AG04450 (cell line): ENCODE data around the gene GH1. TPM values are rescaled to one million over a fixed set of nuclear protein-coding genes. Genes with fewer than 3 reads are reported as not detected.
"Not testable (repeated sequence)": the region's sequence is repeated elsewhere in the genome, so short reads cannot be mapped to it uniquely, and the experiment has no call there.

Experiments used
- CTCF ChIA-PET: fragments of 300-600, 350-600 bp; formaldehyde crosslinking; extraction: SDS; loops from one replicate; lab custom pipeline; 2022; ENCODE audit warnings: antibody characterized with exemption, inconsistent platforms; lab: Charles Lee
- POLR2A ChIA-PET: fragments of 350-600 bp; formaldehyde crosslinking; extraction: SDS; loops from one replicate; lab custom pipeline; 2021; ENCODE audit warnings: antibody characterized with exemption, inconsistent platforms; lab: Yijun Ruan, JAX
- DNase-seq: peaks from one replicate; pipeline ENCODE4 v3.0.0-alpha.2; 2011; ENCODE audit warnings: low read depth, low spot score
- H3K27ac ChIP-seq: one replicate; pipeline ENCODE4 v1.5.1; 2012; ENCODE audit warnings: low read depth, low read length, control low read depth
- H3K27me3 ChIP-seq: one replicate; pipeline ENCODE4 v1.6.0; 2012; ENCODE audit warnings: low read length; ENCODE audit not compliant: control insufficient read depth, insufficient read depth
- H3K4me3 ChIP-seq: 2 replicates; pipeline ENCODE4 v1.5.1; 2011; ENCODE audit warnings: mild to moderate bottlenecking, low read depth, low read length, control low read depth
- H3K9me3 ChIP-seq: 2 replicates; pipeline ENCODE4 v1.5.1; 2012; ENCODE audit warnings: low read length; ENCODE audit not compliant: control insufficient read depth, insufficient read depth
- CTCF ChIP-seq: IDR thresholded peaks from 2 replicates; pipeline ENCODE4 v1.5.1; 2011; ENCODE audit warnings: low read depth, low read length, control low read depth, inconsistent platforms
- polyA plus RNA-seq: library from polyadenylated mRNA; depleted of rRNA; stranded (reverse); fragments of >200 nt; gene quantifications from 2 replicates; pipeline ENCODE4 v1.2.3, GENCODE V29; 2011

Gene GH1
- polyA plus RNA-seq, 1 experiment, result not detected

- ChIA-PET CTCF (interaction anchor here (0.5 to 4.6 kb wide), 8 partner anchors 50 to 237 kb away, joined by 3 to 110 read pairs (median 6); no protein-coding TSS in a partner anchor), POLR2A (no interaction called here)
- no peak for TF ChIP-seq CTCF
- peaks cover 25% of the 10 kb centered on the region for H3K27me3 ChIP-seq
- H3K4me3 ChIP-seq, result no peak overlapping the region
- no peaks in the 10 kb centered on the region; the same call in 1 of the 2 replicates for H3K9me3 ChIP-seq
- no peak for DNase-seq
- H3K27ac ChIP-seq, result no peak overlapping the region
Measured at GRCh38 chr17:63917646-63918045, 993 bp downstream of the GH1 start.

- CTCF ChIA-PET, result interaction anchor here (0.5 to 4.6 kb wide), 4 partner anchors 51 to 207 kb away, joined by 4 to 110 read pairs (median 6); no protein-coding TSS in a partner anchor
Measured at GRCh38 chr17:63917206-63917605, 1.4 kb downstream of the GH1 start.

GRCh38 chr17:63916566-63917185, 2.0 kb downstream of the GH1 start:
- Histone ChIP-seq H3K27me3 (peaks cover 28% of the 10 kb centered on the region), H3K27ac (no peak overlapping the region), H3K4me3 (no peak overlapping the region), H3K9me3 (no peaks in the 10 kb centered on the region; the same call in 1 of the 2 replicates)
- ChIA-PET CTCF (interaction anchor here (1.3 to 1.6 kb wide), 2 partner anchors 109 to 217 kb away, joined by 4 to 6 read pairs; no protein-coding TSS in a partner anchor), POLR2A (no interaction called here)
- TF ChIP-seq CTCF, result no peak
- DNase-seq, result no peak

More at GRCh38 chr17:63917206-63917605, 1.4 kb downstream of the GH1 start:
- H3K9me3 ChIP-seq, H3K4me3 ChIP-seq, DNase-seq, POLR2A ChIA-PET, H3K27ac ChIP-seq: not testable (repeated sequence)
- H3K27me3 ChIP-seq, result peaks cover 28% of the 10 kb centered on the region

GRCh38 chr17:63915753-63916152, 2.9 kb downstream of the GH1 start:
- peaks cover 29% of the 10 kb centered on the region for H3K27me3 ChIP-seq
- POLR2A ChIA-PET, H3K4me3 ChIP-seq, H3K9me3 ChIP-seq, DNase-seq, H3K27ac ChIP-seq: not testable (repeated sequence)
- CTCF ChIA-PET, result interaction anchor here (0.7 to 1.6 kb wide), 3 partner anchors 110 to 218 kb away, joined by 4 to 6 read pairs (median 4); no protein-coding TSS in a partner anchor

- CTCF ChIA-PET, result no interaction called here
- no peak for TF ChIP-seq CTCF
- H3K27ac ChIP-seq, result no peak overlapping the region
- POLR2A ChIA-PET, result interaction anchor here (0.6 kb wide), 1 partner anchor 86 kb away, joined by 4 read pairs; no protein-coding TSS in a partner anchor
- peaks cover 31% of the 10 kb centered on the region for H3K27me3 ChIP-seq
- no peaks in the 10 kb centered on the region; the same call in 1 of the 2 replicates for H3K9me3 ChIP-seq
- DNase-seq, result no peak
- H3K4me3 ChIP-seq, result no peak overlapping the region
Measured at GRCh38 chr17:63914471-63914870, 4.2 kb downstream of the GH1 start.

- ChIA-PET POLR2A (no interaction called here), CTCF (interaction anchor here (0.7 to 3.4 kb wide), 13 partner anchors 11 to 358 kb away, joined by 3 to 31 read pairs (median 5); no protein-coding TSS in a partner anchor)
- Histone ChIP-seq H3K9me3 (no peaks in the 10 kb centered on the region), H3K4me3 (no peak overlapping the region), H3K27ac (no peak overlapping the region), H3K27me3 (peaks cover 31% of the 10 kb centered on the region)
- no peak for DNase-seq
- TF ChIP-seq CTCF, result peak; percentile 66
Measured at GRCh38 chr17:63911657-63912100, 7.0 kb downstream of the GH1 start.
